ENCODE data around the gene ASPSCR1.

GRCh38 chr17:82045936-82046484 is 68.6 kb downstream of the ASPSCR1 start:
- no peak for TF ChIP-seq CTCF (IDR thresholded peaks at IDR 0.05)
- TF ChIP-seq EP300 (IDR thresholded peaks at IDR 0.05) = no peak
- no peak for TF ChIP-seq POLR2AphosphoS5 (IDR thresholded peaks at IDR 0.05)

All from gastroesophageal sphincter (tissue), 3 donors.